A673 (cell line): ENCODE measurements around the gene CLUH.

Experiments used
- CTCF ChIP-seq: fragments of 300-800, 200-600 bp; sonication (generic); conservative IDR thresholded peaks from 2 replicates; pipeline ENCODE4 v1.5.1; 2017; ENCODE audit warnings: low read depth, mild to moderate bottlenecking, antibody characterized with exemption, low read length, moderate library complexity, mixed read lengths
- EZH2 ChIP-seq: fragments of 200-600 bp; sonication (generic); IDR thresholded peaks from 2 replicates; pipeline ENCODE4 v1.6.1; 2017; ENCODE audit warnings: borderline replicate concordance, low read depth, mild to moderate bottlenecking, mixed read lengths, antibody characterized with exemption, low read length; ENCODE audit not compliant: poor library complexity, severe bottlenecking

- no peak for TF ChIP-seq CTCF
- TF ChIP-seq EZH2 = no peak
Measured at GRCh38 chr17:2722611-2723010, 11.0 kb upstream of the CLUH start.
